Thyroid gland (tissue), 4 donors: ENCODE data around the gene LRRC40.

Experiments
- CTCF ChIP-seq, 6 experiments: fragments of 200-600 bp in 3 of 6; fragments of 450-650 bp in 3 of 6; sonication (generic) in 3 of 6; IDR thresholded peaks; one replicate each; pipeline ENCODE4 v1.5.1; 2016 to 2019; ENCODE audit warnings: antibody characterized with exemption in 6 of 6, mild to moderate bottlenecking in 2 of 6, inconsistent platforms in 1 of 6, moderate library complexity in 1 of 6
- POLR2A ChIP-seq, 2 donors: fragments of 450-650 bp; IDR thresholded peaks; one replicate each; pipeline ENCODE4 v1.6.1; 2017; ENCODE audit warnings: antibody characterized with exemption in 2 of 2, mild to moderate bottlenecking in 2 of 2, moderate library complexity in 1 of 2

GRCh38 chr1:70140343-70140742 is 65.0 kb downstream of the LRRC40 start:
- TF ChIP-seq CTCF (IDR thresholded peaks at IDR 0.05) (no peak), POLR2A (IDR thresholded peaks at IDR 0.05) (no peak)
